HL-60 (cell line): ENCODE results near the gene CCL18.

Experiments
- GABPA ChIP-seq: IDR thresholded peaks from 2 replicates; pipeline ENCODE4 v1.6.1; 2012; ENCODE audit warnings: low read depth
- POLR2AphosphoS5 ChIP-seq: IDR thresholded peaks from 2 replicates; pipeline ENCODE4 v1.6.1; 2012; ENCODE audit warnings: low read depth
- TF ChIP-seq, protein P1 (sequence below): IDR thresholded peaks from one replicate; pipeline ENCODE4 v1.5.1; 2011; ENCODE audit warnings: low read length, control low read depth, inconsistent platforms; ENCODE audit not compliant: insufficient read depth
- TF ChIP-seq, protein P2 (sequence below): IDR thresholded peaks from 2 replicates; pipeline ENCODE4 v1.6.1; 2012; ENCODE audit warnings: low read depth; ENCODE audit not compliant: insufficient replicate concordance

DNA sequence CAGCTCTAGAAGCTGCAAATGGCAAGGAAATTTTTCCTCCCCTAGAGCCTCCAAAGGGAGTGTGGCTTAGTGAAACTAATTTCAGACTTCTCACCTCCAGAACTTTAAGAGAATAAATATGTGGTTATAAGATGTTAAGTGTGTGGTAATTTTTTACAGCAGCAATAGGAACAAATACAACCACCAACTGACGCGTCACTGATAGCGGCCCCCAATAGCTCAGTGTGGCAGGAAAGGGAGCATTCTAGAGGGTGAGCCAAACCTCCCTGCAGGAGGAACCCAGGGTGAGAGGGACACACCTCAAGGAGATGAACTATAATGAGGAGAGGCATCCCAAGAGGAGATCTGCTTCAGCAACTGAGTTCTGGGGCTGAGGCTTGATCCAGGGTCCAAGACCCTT, 43.6 kb downstream of the CCL18 start:
- TF ChIP-seq, protein P1, sequence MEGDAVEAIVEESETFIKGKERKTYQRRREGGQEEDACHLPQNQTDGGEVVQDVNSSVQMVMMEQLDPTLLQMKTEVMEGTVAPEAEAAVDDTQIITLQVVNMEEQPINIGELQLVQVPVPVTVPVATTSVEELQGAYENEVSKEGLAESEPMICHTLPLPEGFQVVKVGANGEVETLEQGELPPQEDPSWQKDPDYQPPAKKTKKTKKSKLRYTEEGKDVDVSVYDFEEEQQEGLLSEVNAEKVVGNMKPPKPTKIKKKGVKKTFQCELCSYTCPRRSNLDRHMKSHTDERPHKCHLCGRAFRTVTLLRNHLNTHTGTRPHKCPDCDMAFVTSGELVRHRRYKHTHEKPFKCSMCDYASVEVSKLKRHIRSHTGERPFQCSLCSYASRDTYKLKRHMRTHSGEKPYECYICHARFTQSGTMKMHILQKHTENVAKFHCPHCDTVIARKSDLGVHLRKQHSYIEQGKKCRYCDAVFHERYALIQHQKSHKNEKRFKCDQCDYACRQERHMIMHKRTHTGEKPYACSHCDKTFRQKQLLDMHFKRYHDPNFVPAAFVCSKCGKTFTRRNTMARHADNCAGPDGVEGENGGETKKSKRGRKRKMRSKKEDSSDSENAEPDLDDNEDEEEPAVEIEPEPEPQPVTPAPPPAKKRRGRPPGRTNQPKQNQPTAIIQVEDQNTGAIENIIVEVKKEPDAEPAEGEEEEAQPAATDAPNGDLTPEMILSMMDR = no peak
- TF ChIP-seq POLR2AphosphoS5 = no peak
- TF ChIP-seq GABPA = no peak
- TF ChIP-seq, protein P2, sequence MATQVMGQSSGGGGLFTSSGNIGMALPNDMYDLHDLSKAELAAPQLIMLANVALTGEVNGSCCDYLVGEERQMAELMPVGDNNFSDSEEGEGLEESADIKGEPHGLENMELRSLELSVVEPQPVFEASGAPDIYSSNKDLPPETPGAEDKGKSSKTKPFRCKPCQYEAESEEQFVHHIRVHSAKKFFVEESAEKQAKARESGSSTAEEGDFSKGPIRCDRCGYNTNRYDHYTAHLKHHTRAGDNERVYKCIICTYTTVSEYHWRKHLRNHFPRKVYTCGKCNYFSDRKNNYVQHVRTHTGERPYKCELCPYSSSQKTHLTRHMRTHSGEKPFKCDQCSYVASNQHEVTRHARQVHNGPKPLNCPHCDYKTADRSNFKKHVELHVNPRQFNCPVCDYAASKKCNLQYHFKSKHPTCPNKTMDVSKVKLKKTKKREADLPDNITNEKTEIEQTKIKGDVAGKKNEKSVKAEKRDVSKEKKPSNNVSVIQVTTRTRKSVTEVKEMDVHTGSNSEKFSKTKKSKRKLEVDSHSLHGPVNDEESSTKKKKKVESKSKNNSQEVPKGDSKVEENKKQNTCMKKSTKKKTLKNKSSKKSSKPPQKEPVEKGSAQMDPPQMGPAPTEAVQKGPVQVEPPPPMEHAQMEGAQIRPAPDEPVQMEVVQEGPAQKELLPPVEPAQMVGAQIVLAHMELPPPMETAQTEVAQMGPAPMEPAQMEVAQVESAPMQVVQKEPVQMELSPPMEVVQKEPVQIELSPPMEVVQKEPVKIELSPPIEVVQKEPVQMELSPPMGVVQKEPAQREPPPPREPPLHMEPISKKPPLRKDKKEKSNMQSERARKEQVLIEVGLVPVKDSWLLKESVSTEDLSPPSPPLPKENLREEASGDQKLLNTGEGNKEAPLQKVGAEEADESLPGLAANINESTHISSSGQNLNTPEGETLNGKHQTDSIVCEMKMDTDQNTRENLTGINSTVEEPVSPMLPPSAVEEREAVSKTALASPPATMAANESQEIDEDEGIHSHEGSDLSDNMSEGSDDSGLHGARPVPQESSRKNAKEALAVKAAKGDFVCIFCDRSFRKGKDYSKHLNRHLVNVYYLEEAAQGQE = no peak
